Measurements from ENCODE around the gene ARL5B. TPM values are rescaled to one million over a fixed set of nuclear protein-coding genes. Genes with fewer than 3 reads are reported as not detected.

Gene ARL5B, protein sequence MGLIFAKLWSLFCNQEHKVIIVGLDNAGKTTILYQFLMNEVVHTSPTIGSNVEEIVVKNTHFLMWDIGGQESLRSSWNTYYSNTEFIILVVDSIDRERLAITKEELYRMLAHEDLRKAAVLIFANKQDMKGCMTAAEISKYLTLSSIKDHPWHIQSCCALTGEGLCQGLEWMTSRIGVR
- total RNA-seq (2022; extraction: Qiagen RNA extraction): 5.7 to 9.2 TPM (median 7.3 TPM) in 5 replicates

GRCh38 chr10:18659125-18659818 is at the start of gene ARL5B:
ARL5B (plus strand) TSS chr10:18659431; CDS start chr10:18659638, 207 bp downstream.

DNA sequence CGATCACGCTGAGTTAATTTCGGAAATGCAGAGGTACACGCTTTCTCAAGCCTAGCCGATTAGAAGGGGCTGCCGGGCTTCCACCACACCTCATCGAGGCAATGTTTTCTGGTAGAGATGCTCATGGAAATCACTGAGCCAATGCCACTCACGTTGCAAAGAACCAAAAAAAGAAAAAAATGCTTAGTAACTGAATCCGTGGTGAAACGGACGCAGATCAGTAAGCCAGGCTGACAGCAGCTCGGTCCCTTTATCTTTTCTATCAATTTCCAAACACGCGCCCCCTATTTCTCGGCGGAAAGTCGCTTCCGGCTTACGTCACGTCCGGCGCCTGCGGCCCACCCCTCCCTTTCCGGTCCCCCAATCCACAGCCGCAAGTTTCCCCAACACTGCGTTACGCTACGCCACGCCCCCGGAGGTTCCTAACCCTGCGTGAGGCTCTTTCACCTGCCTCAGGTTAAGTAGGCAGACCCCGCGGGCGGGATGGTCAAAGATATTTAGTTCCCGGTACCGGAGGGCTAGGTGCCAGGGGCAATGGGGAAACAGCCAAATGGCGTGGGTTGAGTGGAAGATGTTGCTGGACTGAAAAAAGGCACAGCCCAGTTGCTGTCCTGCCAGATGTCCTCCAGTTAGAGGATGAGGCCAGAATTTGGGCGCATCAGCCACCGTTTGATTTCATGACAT is 7.8 kb upstream of the ARL5B start, which contains the start of gene NSUN6:
Gene NSUN6, minus strand, starts transcription at position 264 of the 684 bp plus-strand sequence. CDS start 384 bp downstream, outside the sequence.

Other genes starting within 250 kb of the ARL5B start
- gene NSUN6, start 7.8 kb upstream of the ARL5B start, total RNA-seq (2022; extraction: Qiagen RNA extraction): 3.0 to 4.8 TPM (median 4.0 TPM) in 5 replicates